K562 (cell line): ENCODE results near the gene ASIP. TPM values are rescaled to one million over a fixed set of nuclear protein-coding genes. Genes with fewer than 3 reads are reported as not detected.
A peak's percentile ranks its signal among the peaks of the same experiment; 100 is the strongest.

Experiments
- CBFA2T2 ChIP-seq: fragments of 450-650 bp; conservative IDR thresholded peaks from 2 replicates; pipeline ENCODE4 v1.6.1; 2017; ENCODE audit warnings: mild to moderate bottlenecking
- CREB3 ChIP-seq: fragments of 450-650 bp; conservative IDR thresholded peaks from 2 replicates; pipeline ENCODE4 v1.6.1; 2016; ENCODE audit warnings: missing genetic modification characterization, low read depth, mild to moderate bottlenecking, missing compliant biosample characterization, moderate library complexity
- KHSRP ChIP-seq: fragments of 450-650 bp; IDR thresholded peaks from 2 replicates; pipeline ENCODE4 v1.6.1; 2017
- MTF1 ChIP-seq: fragments of 250-450 bp; sonication (Bioruptor Pico); IDR thresholded peaks from 2 replicates; pipeline ENCODE4 v1.9.0; 2021; ENCODE audit warnings: moderate library complexity, mild to moderate bottlenecking, inconsistent platforms, borderline replicate concordance
- NCOA2 ChIP-seq, 2 experiments: fragments of 450-650 bp; IDR thresholded peaks; 2 replicates each; pipeline ENCODE4 v1.6.1; 2018; ENCODE audit warnings: mild to moderate bottlenecking in 2 of 2, moderate library complexity in 1 of 2; ENCODE audit not compliant: partially characterized antibody in 2 of 2
- NR2C1 ChIP-seq, 2 experiments: fragments of 450-650 bp; IDR thresholded peaks; 2 replicates each; pipeline ENCODE4 v1.6.1; 2017; ENCODE audit warnings: mild to moderate bottlenecking in 2 of 2, antibody characterized with exemption in 1 of 2, inconsistent platforms in 1 of 2, missing compliant biosample characterization in 1 of 2, missing genetic modification characterization in 1 of 2
- RBBP5 ChIP-seq: fragments of 200-600 bp; sonication (generic); IDR thresholded peaks from 2 replicates; pipeline ENCODE4 v1.6.1; 2012; ENCODE audit warnings: borderline replicate concordance, mild to moderate bottlenecking, low read length, control low read depth, inconsistent platforms; ENCODE audit not compliant: insufficient read depth, poor library complexity, severe bottlenecking
- RFX1 ChIP-seq: fragments of 450-650 bp; IDR thresholded peaks from 2 replicates; pipeline ENCODE4 v1.6.1; 2016; ENCODE audit warnings: mild to moderate bottlenecking, moderate library complexity
- SAFB2 ChIP-seq: fragments of 200-400 bp; formaldehyde crosslinking; IDR thresholded peaks from 2 replicates; pipeline ENCODE4 v1.6.1; 2018; ENCODE audit warnings: borderline replicate concordance, low read length, low read depth, moderate library complexity; ENCODE audit not compliant: severe bottlenecking
- STAT5B ChIP-seq: fragments of 250-450 bp; sonication (Bioruptor Pico); IDR thresholded peaks from 2 replicates; pipeline ENCODE4 v1.8.0; 2021; ENCODE audit warnings: mild to moderate bottlenecking, inconsistent platforms
- XRCC4 ChIP-seq: IDR thresholded peaks from one replicate; pipeline ENCODE4 v1.6.1; 2011; ENCODE audit not compliant: insufficient read depth, insufficient read length; ENCODE audit errors: extremely low read depth
- ZNF12 ChIP-seq: sonication (generic); formaldehyde crosslinking; IDR thresholded peaks from 2 replicates; pipeline ENCODE4 v1.4.0; 2020; ENCODE audit warnings: mild to moderate bottlenecking, missing genetic modification reagents
- ZNF175 ChIP-seq: fragments of 200-800 bp; sonication (Bioruptor generic); IDR thresholded peaks from 2 replicates; pipeline ENCODE4 v1.6.1; 2016; ENCODE audit warnings: low read depth, mild to moderate bottlenecking, missing genetic modification characterization, missing compliant biosample characterization
- ZNF212 ChIP-seq: fragments of 450-650 bp; formaldehyde crosslinking; IDR thresholded peaks from 2 replicates; pipeline ENCODE4 v1.4.0; 2020; ENCODE audit warnings: mild to moderate bottlenecking
- ZNF57 ChIP-seq: fragments of 450-650 bp; formaldehyde crosslinking; IDR thresholded peaks from 2 replicates; pipeline ENCODE4 v1.4.0; 2020; ENCODE audit warnings: mild to moderate bottlenecking, moderate library complexity
- ZNF583 ChIP-seq: fragments of 250-450 bp; sonication (Bioruptor Pico); IDR thresholded peaks from 2 replicates; pipeline ENCODE4 v1.4.0; 2020
- ZNF668 ChIP-seq: fragments of 250-450 bp; sonication (Bioruptor Pico); IDR thresholded peaks from 2 replicates; pipeline ENCODE4 v1.8.0; 2022; ENCODE audit warnings: mild to moderate bottlenecking, inconsistent platforms
- ZNF695 ChIP-seq: fragments of 450-650 bp; formaldehyde crosslinking; IDR thresholded peaks from 2 replicates; pipeline ENCODE4 v1.4.0; 2020; ENCODE audit warnings: mild to moderate bottlenecking, moderate library complexity
- ZSCAN29 ChIP-seq: fragments of 450-650 bp; IDR thresholded peaks from 2 replicates; pipeline ENCODE4 v1.6.1; 2017
- polyA plus RNA-seq, 8 experiments: library from polyadenylated mRNA; depleted of rRNA in 4 of 8; stranded (reverse) in 5 of 8; unstranded in 3 of 8; fragments of >200 nt; fragmentation: Nextera tagmentation in 2 of 8; fragmentation: Illumina TruSeq in 1 of 8; extraction: Ambion mirVana in 2 of 8; extraction: Trizol in 1 of 8; gene quantifications; 2 replicates each; pipeline versions ENCODE4 v1.2.1 to v1.2.3, GENCODE V29; 2011 to 2014; ENCODE audit warnings: inconsistent platforms in 1 of 8, missing spikeins in 1 of 8
- total RNA-seq, 7 experiments: library from RNA; depleted of rRNA in 6 of 7; stranded (reverse); fragments of >200 nt in 6 of 7; fragmentation: Illumina TruSeq in 2 of 7; extraction: Trizol in 2 of 7; gene quantifications; 2 replicates each; pipeline versions ENCODE4 v1.2.1 to v1.2.3, GENCODE V29; 2011 to 2021; ENCODE audit warnings: low replicate concordance in 1 of 7
- TF ChIP-seq, protein P1 (sequence below): fragments of 250-450 bp; sonication (Bioruptor Pico); IDR thresholded peaks from 2 replicates; pipeline ENCODE4 v1.4.0; 2020; ENCODE audit warnings: mild to moderate bottlenecking, moderate library complexity
- TF ChIP-seq, protein P2 (sequence below): fragments of 250-450 bp; sonication (Bioruptor Pico); IDR thresholded peaks from 2 replicates; pipeline ENCODE4 v1.4.0; 2020
- TF ChIP-seq, protein P3 (sequence below): fragments of 450-650 bp; formaldehyde crosslinking; IDR thresholded peaks from 2 replicates; pipeline ENCODE4 v1.4.0; 2020; ENCODE audit warnings: mild to moderate bottlenecking, moderate library complexity

Gene ASIP
- total and polyA plus RNA-seq, 9 of the 15 experiments (the other 6 are each of a cell fraction or from before 2014, with no cell fraction given), result not detected

GRCh38 chr20:34302723-34303533, 61.7 kb downstream of the ASIP start, which contains the start of gene AHCY (continued):
- TF ChIP-seq, protein P1, sequence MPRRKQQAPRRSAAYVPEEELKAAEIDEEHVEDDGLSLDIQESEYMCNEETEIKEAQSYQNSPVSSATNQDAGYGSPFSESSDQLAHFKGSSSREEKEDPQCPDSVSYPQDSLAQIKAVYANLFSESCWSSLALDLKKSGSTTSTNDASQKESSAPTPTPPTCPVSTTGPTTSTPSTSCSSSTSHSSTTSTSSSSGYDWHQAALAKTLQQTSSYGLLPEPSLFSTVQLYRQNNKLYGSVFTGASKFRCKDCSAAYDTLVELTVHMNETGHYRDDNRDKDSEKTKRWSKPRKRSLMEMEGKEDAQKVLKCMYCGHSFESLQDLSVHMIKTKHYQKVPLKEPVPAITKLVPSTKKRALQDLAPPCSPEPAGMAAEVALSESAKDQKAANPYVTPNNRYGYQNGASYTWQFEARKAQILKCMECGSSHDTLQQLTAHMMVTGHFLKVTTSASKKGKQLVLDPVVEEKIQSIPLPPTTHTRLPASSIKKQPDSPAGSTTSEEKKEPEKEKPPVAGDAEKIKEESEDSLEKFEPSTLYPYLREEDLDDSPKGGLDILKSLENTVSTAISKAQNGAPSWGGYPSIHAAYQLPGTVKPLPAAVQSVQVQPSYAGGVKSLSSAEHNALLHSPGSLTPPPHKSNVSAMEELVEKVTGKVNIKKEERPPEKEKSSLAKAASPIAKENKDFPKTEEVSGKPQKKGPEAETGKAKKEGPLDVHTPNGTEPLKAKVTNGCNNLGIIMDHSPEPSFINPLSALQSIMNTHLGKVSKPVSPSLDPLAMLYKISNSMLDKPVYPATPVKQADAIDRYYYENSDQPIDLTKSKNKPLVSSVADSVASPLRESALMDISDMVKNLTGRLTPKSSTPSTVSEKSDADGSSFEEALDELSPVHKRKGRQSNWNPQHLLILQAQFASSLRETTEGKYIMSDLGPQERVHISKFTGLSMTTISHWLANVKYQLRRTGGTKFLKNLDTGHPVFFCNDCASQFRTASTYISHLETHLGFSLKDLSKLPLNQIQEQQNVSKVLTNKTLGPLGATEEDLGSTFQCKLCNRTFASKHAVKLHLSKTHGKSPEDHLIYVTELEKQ (CRISPR knock-in tag), result no peak
- TF ChIP-seq RBBP5 (peak; percentile 84), ZSCAN29 (no peak), CBFA2T2 (no peak), KHSRP (no peak), NR2C1 (IDR thresholded peaks at IDR 0.05) (no peak), NR2C1 (tag; IDR thresholded peaks at IDR 0.05) (no peak), ZNF12 (CRISPR knock-in tag) (no peak), RFX1 (no peak), ZNF668 (no peak), ZNF57 (no peak), CREB3 (no peak), SAFB2 (no peak), ZNF175 (CRISPR knock-in tag) (no peak), ZNF212 (CRISPR knock-in tag) (no peak), NCOA2 (IDR thresholded peaks at IDR 0.05; ENCODE audit: partially characterized antibody in 2 of 2) (no peak), ZNF583 (0 out of 2 replicates have a peak, but pooled peaks have one; percentile 59), MTF1 (CRISPR knock-in tag) (no peak), STAT5B (CRISPR knock-in tag) (no peak), XRCC4 (no peak), ZNF695 (CRISPR knock-in tag) (no peak)
- TF ChIP-seq, protein P2, sequence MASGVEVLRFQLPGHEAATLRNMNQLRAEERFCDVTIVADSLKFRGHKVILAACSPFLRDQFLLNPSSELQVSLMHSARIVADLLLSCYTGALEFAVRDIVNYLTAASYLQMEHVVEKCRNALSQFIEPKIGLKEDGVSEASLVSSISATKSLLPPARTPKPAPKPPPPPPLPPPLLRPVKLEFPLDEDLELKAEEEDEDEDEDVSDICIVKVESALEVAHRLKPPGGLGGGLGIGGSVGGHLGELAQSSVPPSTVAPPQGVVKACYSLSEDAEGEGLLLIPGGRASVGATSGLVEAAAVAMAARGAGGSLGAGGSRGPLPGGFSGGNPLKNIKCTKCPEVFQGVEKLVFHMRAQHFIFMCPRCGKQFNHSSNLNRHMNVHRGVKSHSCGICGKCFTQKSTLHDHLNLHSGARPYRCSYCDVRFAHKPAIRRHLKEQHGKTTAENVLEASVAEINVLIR (CRISPR knock-in tag), result no peak
- TF ChIP-seq, protein P3, sequence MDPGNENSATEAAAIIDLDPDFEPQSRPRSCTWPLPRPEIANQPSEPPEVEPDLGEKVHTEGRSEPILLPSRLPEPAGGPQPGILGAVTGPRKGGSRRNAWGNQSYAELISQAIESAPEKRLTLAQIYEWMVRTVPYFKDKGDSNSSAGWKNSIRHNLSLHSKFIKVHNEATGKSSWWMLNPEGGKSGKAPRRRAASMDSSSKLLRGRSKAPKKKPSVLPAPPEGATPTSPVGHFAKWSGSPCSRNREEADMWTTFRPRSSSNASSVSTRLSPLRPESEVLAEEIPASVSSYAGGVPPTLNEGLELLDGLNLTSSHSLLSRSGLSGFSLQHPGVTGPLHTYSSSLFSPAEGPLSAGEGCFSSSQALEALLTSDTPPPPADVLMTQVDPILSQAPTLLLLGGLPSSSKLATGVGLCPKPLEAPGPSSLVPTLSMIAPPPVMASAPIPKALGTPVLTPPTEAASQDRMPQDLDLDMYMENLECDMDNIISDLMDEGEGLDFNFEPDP, result no peak
